COLO668 (cell line): ENCODE data around the gene BCL7A.
"Not testable (repeated sequence)": the region's sequence is repeated elsewhere in the genome, so short reads cannot be mapped to it uniquely, and the experiment has no call there.

Experiments used
- DNase-seq: peaks from one replicate; lab custom pipeline; 2025; ENCODE audit not compliant: unreplicated experiment; lab: John Stamatoyannopoulos, UW

Gene BCL7A

GRCh38 chr12:122090759-122091515 lies 69.3 kb downstream of the BCL7A start:
- no peak for DNase-seq

GRCh38 chr12:122093098-122093883 lies 71.6 kb downstream of the BCL7A start:
- no peak for DNase-seq

- no peak for DNase-seq
Observed at GRCh38 chr12:122094137-122094734, 72.6 kb downstream of the BCL7A start.

GRCh38 chr12:122094735-122095631 lies 73.3 kb downstream of the BCL7A start:
- no peak for DNase-seq

- DNase-seq, result no peak
Observed at GRCh38 chr12:122096014-122096413, 74.3 kb downstream of the BCL7A start.

- no peak for DNase-seq
Observed at GRCh38 chr12:122096591-122097149, 75.0 kb downstream of the BCL7A start.

- DNase-seq, result no peak
Observed at GRCh38 chr12:122097584-122097926, 75.9 kb downstream of the BCL7A start.

GRCh38 chr12:122097927-122098756 lies 76.5 kb downstream of the BCL7A start:
- peak; percentile 88 for DNase-seq

GRCh38 chr12:122099280-122099749 lies 77.6 kb downstream of the BCL7A start:
- peak; percentile 37 for DNase-seq

GRCh38 chr12:122099856-122100255 lies 78.2 kb downstream of the BCL7A start:
- no peak for DNase-seq

- DNase-seq, result no peak
Observed at GRCh38 chr12:122100568-122100967, 78.9 kb downstream of the BCL7A start.

GRCh38 chr12:122102331-122102730 lies 80.6 kb downstream of the BCL7A start:
- no peak for DNase-seq

GRCh38 chr12:122104844-122105243 lies 83.2 kb downstream of the BCL7A start:
- no peak for DNase-seq

GRCh38 chr12:122105496-122105895 lies 83.8 kb downstream of the BCL7A start:
- not testable (repeated sequence) for DNase-seq

GRCh38 chr12:122106843-122107242 lies 85.2 kb downstream of the BCL7A start:
- peak; percentile 77 for DNase-seq

GRCh38 chr12:122107261-122107660 lies 85.6 kb downstream of the BCL7A start:
- no peak for DNase-seq

- peak; percentile 62 for DNase-seq
Observed at GRCh38 chr12:122111089-122111641, 89.5 kb downstream of the BCL7A start.
